Stimulated activated CD4-positive, alpha-beta T cell treated with anti-CD3 and anti-CD28 coated beads, Interleukin-12 subunit alpha, Interleukin-12 subunit beta, amount 100 ng/mL, for 24 hours (primary cell): ENCODE results near the gene MCF2L.

ENCODE experiments used
- DNase-seq, 2 experiments: peaks; one replicate each; pipeline ENCODE4 v3.0.0-alpha.2; 2020; ENCODE audit warnings: low read depth in 2 of 2

The MCF2L gene

GRCh38 chr13:113114511-113115362 lies 145.7 kb downstream of the MCF2L start:
- no peak for DNase-seq

GRCh38 chr13:113115363-113116205 lies 146.6 kb downstream of the MCF2L start:
- no peak for DNase-seq

DNA sequence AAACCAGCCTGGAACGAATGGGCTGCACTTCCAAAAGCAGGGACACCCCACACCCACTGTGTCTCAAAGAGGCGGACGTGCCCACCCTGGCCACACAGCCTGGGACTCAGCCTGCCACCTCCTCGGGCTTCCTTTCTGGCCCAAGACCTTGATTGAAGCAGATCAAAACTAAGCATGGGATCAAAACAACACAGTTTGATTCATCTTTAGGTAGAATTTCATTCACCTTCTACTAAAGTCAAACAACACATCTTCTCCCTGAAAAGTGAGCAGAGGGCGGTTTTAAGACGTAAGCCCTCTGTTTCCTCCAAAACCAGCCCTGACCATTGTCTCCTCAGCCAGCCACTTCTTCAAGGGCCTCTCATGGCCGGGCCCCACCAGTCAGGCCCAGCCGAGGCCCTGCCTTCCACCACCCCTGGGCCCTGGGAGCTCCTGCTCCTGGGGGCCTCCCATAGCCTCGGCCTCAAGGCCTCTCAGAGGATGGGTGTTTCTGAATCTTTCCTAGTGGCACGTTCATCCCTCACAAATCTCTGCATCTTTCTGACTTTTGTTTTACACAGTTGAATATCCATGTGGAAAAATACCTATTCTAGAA lies 147.3 kb downstream of the MCF2L start:
- DNase-seq: no peak

GRCh38 chr13:113116871-113117271 lies 147.9 kb downstream of the MCF2L start:
- no peak for DNase-seq

DNA sequence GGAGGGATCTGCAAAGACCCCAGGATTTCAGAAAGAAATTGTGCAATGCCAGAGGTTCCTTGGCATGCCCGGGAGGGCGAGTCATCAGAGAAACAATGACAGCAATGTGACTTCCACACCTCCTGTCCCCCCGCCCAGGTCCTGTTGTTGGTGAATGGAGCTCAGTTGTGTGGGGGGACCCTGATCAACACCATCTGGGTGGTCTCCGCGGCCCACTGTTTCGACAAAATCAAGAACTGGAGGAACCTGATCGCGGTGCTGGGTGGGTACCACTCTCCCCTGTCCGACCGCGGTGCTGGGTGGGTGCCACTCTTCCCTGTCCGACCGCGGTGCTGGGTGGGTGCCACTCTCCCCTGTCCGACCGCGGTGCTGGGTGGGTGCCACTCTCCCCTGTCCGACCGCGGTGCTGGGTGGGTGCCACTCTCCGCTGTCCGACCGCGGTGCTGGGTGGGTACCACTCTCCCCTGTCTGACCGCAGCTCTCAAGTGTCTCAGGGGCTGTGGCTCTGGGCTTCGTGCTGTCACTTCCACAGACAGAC lies 148.4 kb downstream of the MCF2L start:
- DNase-seq: no peak

DNA sequence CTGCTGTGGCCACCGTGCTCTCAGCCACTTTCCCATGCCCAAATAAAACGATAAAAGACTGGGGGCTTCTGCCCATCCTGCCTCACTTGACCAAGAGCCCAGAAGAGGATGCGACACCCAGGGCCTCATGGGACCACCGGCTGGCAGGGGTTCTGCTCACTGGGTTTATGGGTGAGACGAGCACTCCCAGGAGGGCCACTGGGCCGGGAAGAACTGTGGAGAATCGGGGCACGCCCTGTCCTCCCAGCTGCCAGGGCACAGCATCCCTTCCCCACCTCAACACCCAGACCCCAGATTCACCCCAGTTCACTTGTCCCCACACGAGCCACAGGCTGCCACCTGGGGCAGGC lies 148.9 kb downstream of the MCF2L start:
- DNase-seq: no peak

DNA sequence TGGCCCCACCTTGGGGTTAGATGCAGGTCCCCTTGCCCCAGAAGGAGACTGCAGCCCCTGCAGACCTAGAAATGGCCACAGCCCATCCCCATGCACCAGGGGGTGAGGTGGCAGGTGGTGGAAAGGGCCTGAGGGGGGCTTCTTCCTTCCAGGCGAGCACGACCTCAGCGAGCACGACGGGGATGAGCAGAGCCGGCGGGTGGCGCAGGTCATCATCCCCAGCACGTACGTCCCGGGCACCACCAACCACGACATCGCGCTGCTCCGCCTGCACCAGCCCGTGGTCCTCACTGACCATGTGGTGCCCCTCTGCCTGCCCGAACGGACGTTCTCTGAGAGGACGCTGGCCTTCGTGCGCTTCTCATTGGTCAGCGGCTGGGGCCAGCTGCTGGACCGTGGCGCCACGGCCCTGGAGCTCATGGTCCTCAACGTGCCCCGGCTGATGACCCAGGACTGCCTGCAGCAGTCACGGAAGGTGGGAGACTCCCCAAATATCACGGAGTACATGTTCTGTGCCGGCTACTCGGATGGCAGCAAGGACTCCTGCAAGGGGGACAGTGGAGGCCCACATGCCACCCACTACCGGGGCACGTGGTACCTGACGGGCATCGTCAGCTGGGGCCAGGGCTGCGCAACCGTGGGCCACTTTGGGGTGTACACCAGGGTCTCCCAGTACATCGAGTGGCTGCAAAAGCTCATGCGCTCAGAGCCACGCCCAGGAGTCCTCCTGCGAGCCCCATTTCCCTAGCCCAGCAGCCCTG lies 149.4 kb downstream of the MCF2L start:
- DNase-seq: no peak

DNA sequence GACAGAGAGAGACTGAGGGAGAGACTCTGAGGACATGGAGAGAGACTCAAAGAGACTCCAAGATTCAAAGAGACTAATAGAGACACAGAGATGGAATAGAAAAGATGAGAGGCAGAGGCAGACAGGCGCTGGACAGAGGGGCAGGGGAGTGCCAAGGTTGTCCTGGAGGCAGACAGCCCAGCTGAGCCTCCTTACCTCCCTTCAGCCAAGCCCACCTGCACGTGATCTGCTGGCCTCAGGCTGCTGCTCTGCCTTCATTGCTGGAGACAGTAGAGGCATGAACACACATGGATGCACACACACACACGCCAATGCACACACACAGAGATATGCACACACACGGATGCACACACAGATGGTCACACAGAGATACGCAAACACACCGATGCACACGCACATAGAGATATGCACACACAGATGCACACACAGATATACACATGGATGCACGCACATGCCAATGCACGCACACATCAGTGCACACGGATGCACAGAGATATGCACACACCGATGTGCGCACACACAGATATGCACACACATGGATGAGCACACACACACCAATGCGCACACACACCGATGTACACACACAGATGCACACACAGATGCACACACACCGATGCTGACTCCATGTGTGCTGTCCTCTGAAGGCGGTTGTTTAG lies 150.3 kb downstream of the MCF2L start:
- no peak for DNase-seq

- DNase-seq: no peak
These were observed 150.8 kb downstream of the MCF2L start for GRCh38 chr13:113119822-113120189.

- DNase-seq: no peak
These were observed 151.5 kb downstream of the MCF2L start for GRCh38 chr13:113120300-113121182.

DNA sequence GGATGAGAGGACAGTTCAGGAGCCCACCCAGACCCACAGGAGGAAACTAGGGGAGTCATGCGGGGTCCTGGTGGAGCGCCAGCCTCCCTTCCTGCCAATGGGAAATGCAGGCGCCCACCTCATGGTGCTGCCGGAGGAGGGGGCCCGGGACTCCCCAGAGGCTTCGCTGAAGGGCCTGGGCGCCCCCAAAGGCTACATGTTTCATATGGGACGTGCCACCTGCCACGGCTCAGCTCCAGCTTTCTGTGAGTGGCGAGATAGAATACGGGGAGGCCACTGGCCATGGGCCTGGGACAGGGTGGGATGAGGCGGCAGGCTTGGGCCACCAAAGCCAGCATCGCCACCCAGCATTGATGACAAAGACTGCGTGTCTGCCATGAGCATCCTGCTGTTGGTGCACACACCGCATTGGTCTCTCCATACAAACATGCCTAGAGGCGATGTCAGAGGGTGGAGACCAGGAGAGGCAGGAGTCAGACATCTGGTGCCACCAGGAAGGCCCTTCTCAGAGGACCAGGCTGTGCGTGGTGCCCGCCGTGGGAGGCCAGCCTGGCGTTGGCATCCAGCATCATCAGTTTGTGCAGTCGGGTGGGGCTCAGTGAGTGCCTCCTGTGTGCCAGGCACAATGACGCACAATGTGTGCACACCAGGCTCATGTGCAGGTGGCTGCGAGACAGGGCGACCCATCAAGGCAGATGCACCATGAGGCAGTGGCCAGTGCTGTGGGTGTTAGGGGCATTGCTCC lies 152.3 kb downstream of the MCF2L start:
- no peak for DNase-seq

DNA sequence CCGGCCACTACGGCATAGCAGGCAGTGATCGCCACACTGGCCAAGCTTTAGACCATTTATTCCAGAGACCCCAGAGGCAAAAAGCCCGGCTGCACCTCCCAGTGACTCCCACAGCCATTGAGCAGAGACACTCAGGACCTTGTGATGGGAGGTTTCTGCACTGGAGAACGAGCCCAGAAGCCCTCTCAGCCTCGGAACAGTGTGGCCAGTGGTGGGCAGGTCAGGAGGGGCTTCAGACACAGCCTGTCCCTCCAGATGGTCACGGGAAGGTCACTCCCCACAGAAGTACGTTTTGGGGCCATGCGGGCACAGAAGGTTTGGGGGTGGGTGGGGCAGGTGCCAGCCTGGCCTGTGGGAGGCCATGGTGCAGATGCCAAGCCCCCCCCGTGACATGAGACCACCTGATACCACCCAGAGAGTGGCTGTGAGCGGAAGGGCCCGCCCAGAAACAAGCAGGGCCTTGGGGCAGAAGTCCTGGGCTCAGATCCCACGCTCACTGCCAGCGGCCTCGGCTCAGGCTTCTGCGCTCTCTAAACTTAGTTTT lies 153.0 kb downstream of the MCF2L start:
- no peak for DNase-seq

GRCh38 chr13:113122550-113123225 lies 153.7 kb downstream of the MCF2L start, which contains the start of gene F10:
Gene F10 (plus strand): TSS chr13:113122799. CDS start chr13:113122856, 57 bp downstream.
- no peak for DNase-seq

GRCh38 chr13:113123226-113124201 lies 154.5 kb downstream of the MCF2L start:
- DNase-seq: no peak

GRCh38 chr13:113124211-113124970 lies 155.4 kb downstream of the MCF2L start:
- no peak for DNase-seq

- DNase-seq: no peak
These were observed 156.7 kb downstream of the MCF2L start for GRCh38 chr13:113125506-113126264.
